K562 (cell line): ENCODE data around the gene GFRA1. TPM values are rescaled to one million over a fixed set of nuclear protein-coding genes. Genes with fewer than 3 reads are reported as not detected.

Source experiments
- ATAC-seq: fragments of 200-7000 bp; cut with Tn5 transposase; 3 replicates; pipeline ENCODE4 v1.9.1; 2020; ENCODE audit warnings: moderate library complexity
- BruUV-seq: library from RNA; stranded (reverse); fragments of 400-500 nt; replicated peaks from 2 replicates; lab custom pipeline; 2021; lab: Mats Ljungman, UMichigan
- CTCF ChIA-PET: fragments of 300-600 bp; formaldehyde crosslinking; extraction: SDS; loops from one replicate; lab custom pipeline; 2021; ENCODE audit warnings: low intra/inter-chr PET ratio; lab: Yijun Ruan, JAX
- POLR2A ChIA-PET: fragments of 300-600, 350-650 bp; sonication (Branson Sonifier 250); formaldehyde crosslinking; extraction: SDS; loops from one replicate; lab custom pipeline; 2021; ENCODE audit warnings: antibody characterized with exemption, inconsistent platforms; lab: Yijun Ruan, JAX
- DNase-seq, 4 experiments: peaks; one replicate each; pipeline versions ENCODE4 v3.0.0 to v3.0.0-alpha.2; 2011 to 2018; ENCODE audit warnings: low spot score in 3 of 4, mixed read lengths in 3 of 4; ENCODE audit errors: extremely low read depth in 1 of 4
- FAIRE-seq: peaks from 2 replicates; lab custom pipeline; 2011; peaks lifted over from hg19 to GRCh38; lab: Jason Lieb, UNC
- H2AFZ ChIP-seq: 2 replicates; pipeline ENCODE4 v1.6.0; 2011; ENCODE audit warnings: low read depth, low read length, control low read depth, inconsistent platforms
- H3K27ac ChIP-seq: fragments of 200-600 bp; 3 replicates; pipeline ENCODE4 v1.8.0; 2011; ENCODE audit warnings: low read depth, mild to moderate bottlenecking, control low read depth, inconsistent platforms, low read length, moderate library complexity, mixed read lengths; ENCODE audit errors: extremely low read depth
- H3K27me3 ChIP-seq, 2 experiments: fragments of 300-600 bp in 1 of 2; 2 replicates in 1 of 2; 3 replicates in 1 of 2; pipeline versions ENCODE4 v1.6.0 to v1.8.0; 2011; ENCODE audit warnings: inconsistent platforms in 2 of 2, low read length in 2 of 2, mild to moderate bottlenecking in 1 of 2, mixed read lengths in 1 of 2, moderate library complexity in 1 of 2; ENCODE audit not compliant: control insufficient read depth in 2 of 2, insufficient read depth in 2 of 2
- H3K36me3 ChIP-seq: fragments of 300-600 bp; 3 replicates; pipeline ENCODE4 v1.8.0; 2011; ENCODE audit warnings: mild to moderate bottlenecking, low read length, inconsistent platforms; ENCODE audit not compliant: control insufficient read depth, insufficient read depth
- H3K4me1 ChIP-seq, 2 experiments: fragments of 200-600 bp in 1 of 2; replicated peaks in 1 of 2; 2 replicates in 1 of 2; 3 replicates in 1 of 2; pipeline versions ENCODE4 v1.5.1 to v1.8.0; 2011; ENCODE audit warnings: inconsistent platforms in 2 of 2, low read length in 2 of 2, mild to moderate bottlenecking in 1 of 2, mixed read lengths in 1 of 2, moderate library complexity in 1 of 2; ENCODE audit not compliant: control insufficient read depth in 2 of 2, insufficient read depth in 2 of 2
- H3K4me2 ChIP-seq: 2 replicates; pipeline ENCODE4 v1.6.1; 2011; ENCODE audit warnings: low read length, control low read depth, inconsistent platforms, mixed read lengths; ENCODE audit not compliant: insufficient read depth
- H3K4me3 ChIP-seq: fragments of 200-600 bp; sonication (generic), shearing (Covaris generic); 2 replicates; pipeline ENCODE4 v1.5.1; 2016; ENCODE audit warnings: control low read depth, inconsistent platforms
- H3K79me2 ChIP-seq: fragments of 200-600 bp; 3 replicates; pipeline ENCODE4 v1.8.0; 2011; ENCODE audit warnings: low read length, inconsistent platforms; ENCODE audit not compliant: control insufficient read depth, insufficient read depth
- H3K9ac ChIP-seq, 2 experiments: 2 replicates each; pipeline versions ENCODE4 v1.6.0 to v1.6.1; 2011; ENCODE audit warnings: low read depth in 2 of 2, low read length in 2 of 2, control low read depth in 1 of 2, inconsistent platforms in 1 of 2, mild to moderate bottlenecking in 1 of 2, mixed read lengths in 1 of 2; ENCODE audit not compliant: insufficient read depth in 1 of 2
- H3K9me1 ChIP-seq: one replicate; pipeline ENCODE4 v1.6.0; 2011; ENCODE audit warnings: inconsistent platforms, mild to moderate bottlenecking, low read length, moderate library complexity; ENCODE audit not compliant: control insufficient read depth, insufficient read depth
- H3K9me3 ChIP-seq: replicated peaks from 2 replicates; pipeline ENCODE4 v1.5.1; 2011; ENCODE audit warnings: low read depth, low read length, inconsistent platforms; ENCODE audit not compliant: control insufficient read depth, insufficient read depth
- H4K20me1 ChIP-seq: replicated peaks from 2 replicates; pipeline ENCODE4 v1.6.1; 2011; ENCODE audit warnings: low read length, inconsistent platforms, mixed read lengths; ENCODE audit not compliant: control insufficient read depth, insufficient read depth
- ADNP ChIP-seq: fragments of 200-800 bp; sonication (Bioruptor generic); IDR thresholded peaks from 2 replicates; pipeline ENCODE4 v1.6.1; 2016; ENCODE audit warnings: missing genetic modification characterization, missing compliant biosample characterization
- JUN ChIP-seq, 2 experiments: sonication (generic) in 1 of 2; formaldehyde crosslinking in 1 of 2; IDR thresholded peaks; 2 replicates each; pipeline versions ENCODE4 v1.6.1 to v1.8.0; 2012 to 2022; ENCODE audit warnings: borderline replicate concordance in 2 of 2, mild to moderate bottlenecking in 2 of 2, improper control_type of control experiment in 1 of 2, low read depth in 1 of 2, low read length in 1 of 2, missing genetic modification reagents in 1 of 2
- PHF8 ChIP-seq: fragments of 200-600 bp; sonication (generic); IDR thresholded peaks from 2 replicates; pipeline ENCODE4 v1.6.1; 2012; ENCODE audit warnings: mixed run types, mild to moderate bottlenecking, inconsistent platforms, low read length, moderate library complexity, borderline replicate concordance
- POLR2G ChIP-seq: fragments of 200-400 bp; formaldehyde crosslinking; IDR thresholded peaks from 2 replicates; pipeline ENCODE4 v1.6.1; 2017; ENCODE audit warnings: low read depth, mild to moderate bottlenecking, antibody characterized with exemption, low read length, moderate library complexity
- POLR3G ChIP-seq: IDR thresholded peaks from 2 replicates; pipeline ENCODE4 v1.6.1; 2011; ENCODE audit not compliant: insufficient read length, insufficient replicate concordance; ENCODE audit errors: extremely low read depth
- SNRNP70 ChIP-seq: fragments of 200-400 bp; formaldehyde crosslinking; optimal IDR thresholded peaks from 2 replicates; pipeline ENCODE3; 2017; ENCODE audit warnings: low read depth, low read length
- SRSF1 ChIP-seq: fragments of 200-400 bp; formaldehyde crosslinking; IDR thresholded peaks from 2 replicates; pipeline ENCODE4 v1.6.1; 2017; ENCODE audit warnings: mild to moderate bottlenecking, low read depth, low read length, moderate library complexity
- ZSCAN32 ChIP-seq: fragments of 450-650 bp; formaldehyde crosslinking; IDR thresholded peaks from 2 replicates; pipeline ENCODE4 v1.4.0; 2020; ENCODE audit warnings: mild to moderate bottlenecking, moderate library complexity
- WGBS: fragments of 100-300 bp; shearing (Covaris generic); methylation state at CpG from one replicate; pipeline ENCODE4 v1.1.6; 2016; ENCODE audit warnings: low coverage, mixed read lengths; ENCODE audit not compliant: insufficient coverage; ENCODE audit errors: missing lambda C conversion rate; 5-methylcytosine and 5-hydroxymethylcytosine counted together
- in situ Hi-C: fragments of 300-500 bp; cut with MboI; formaldehyde crosslinking; loops from 4 replicates; pipeline ENCODE4 v1.15.0; 2018; ENCODE audit warnings: inconsistent platforms, mixed read lengths
- intact Hi-C: fragments of 100-400 bp; cut with micrococcal nuclease; formaldehyde crosslinking; loops from 2 replicates; pipeline ENCODE4 v1.14.2; 2022
- polyA plus RNA-seq, 8 experiments: library from polyadenylated mRNA; depleted of rRNA in 4 of 8; stranded (reverse) in 5 of 8; unstranded in 3 of 8; fragments of >200 nt; fragmentation: Nextera tagmentation in 2 of 8; fragmentation: Illumina TruSeq in 1 of 8; extraction: Ambion mirVana in 2 of 8; extraction: Trizol in 1 of 8; gene quantifications; 2 replicates each; pipeline versions ENCODE4 v1.2.1 to v1.2.3, GENCODE V29; 2011 to 2014; ENCODE audit warnings: inconsistent platforms in 1 of 8, missing spikeins in 1 of 8
- total RNA-seq, 7 experiments: library from RNA; depleted of rRNA in 6 of 7; stranded (reverse); fragments of >200 nt in 6 of 7; fragmentation: Illumina TruSeq in 2 of 7; extraction: Trizol in 2 of 7; gene quantifications; 2 replicates each; pipeline versions ENCODE4 v1.2.1 to v1.2.3, GENCODE V29; 2011 to 2021; ENCODE audit warnings: low replicate concordance in 1 of 7
- TF ChIP-seq, protein P1 (sequence below): IDR thresholded peaks from 2 replicates; pipeline ENCODE4 v1.6.1; 2012; ENCODE audit warnings: low read depth, low read length, improper control_type of control experiment, borderline replicate concordance

Gene GFRA1
- total and polyA plus RNA-seq, 9 of the 15 experiments (the other 6 are each of a cell fraction or from before 2014, with no cell fraction given) = 0.04 TPM; not detected in 8

DNA sequence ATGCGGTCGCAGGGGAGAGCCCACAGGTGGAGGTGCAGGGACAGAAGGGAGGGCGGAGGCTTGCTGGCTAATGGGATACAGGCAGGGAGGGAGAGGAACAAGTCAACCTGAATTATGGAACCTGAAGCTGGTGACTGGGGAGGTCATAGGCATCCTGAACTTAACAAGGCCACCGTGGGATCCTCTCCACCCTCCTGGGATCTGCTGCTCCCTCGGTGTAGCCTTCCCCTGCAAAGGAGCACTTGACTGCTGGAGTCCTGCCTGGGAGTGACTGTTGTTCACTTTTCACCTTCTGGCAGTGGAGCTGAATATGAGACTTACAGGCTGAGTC is 223.1 kb downstream of the GFRA1 start:
- CTCF ChIA-PET = no interaction called here
- no peaks in the 10 kb centered on the region for H3K4me1 ChIP-seq
- DNase-seq = no peak
- BruUV-seq = no TSS peak
- POLR2A ChIA-PET = no interaction called here
- H3K36me3 ChIP-seq = no peaks in the 10 kb centered on the region
- no peak overlapping the region for H3K27ac ChIP-seq
- no peak for FAIRE-seq
- no peak overlapping the region for H3K9ac ChIP-seq
- TF ChIP-seq POLR3G (no peak), ADNP (tag) (no peak), SNRNP70 (no peak), PHF8 (no peak), SRSF1 (no peak), ZSCAN32 (CRISPR knock-in tag) (no peak), JUN (IDR thresholded peaks at IDR 0.05; ENCODE audit: borderline replicate concordance, low read depth, low read length) (no peak), JUN (CRISPR knock-in tag; IDR thresholded peaks at IDR 0.05; ENCODE audit: borderline replicate concordance) (no peak), POLR2G (no peak)
- TF ChIP-seq, protein P1, sequence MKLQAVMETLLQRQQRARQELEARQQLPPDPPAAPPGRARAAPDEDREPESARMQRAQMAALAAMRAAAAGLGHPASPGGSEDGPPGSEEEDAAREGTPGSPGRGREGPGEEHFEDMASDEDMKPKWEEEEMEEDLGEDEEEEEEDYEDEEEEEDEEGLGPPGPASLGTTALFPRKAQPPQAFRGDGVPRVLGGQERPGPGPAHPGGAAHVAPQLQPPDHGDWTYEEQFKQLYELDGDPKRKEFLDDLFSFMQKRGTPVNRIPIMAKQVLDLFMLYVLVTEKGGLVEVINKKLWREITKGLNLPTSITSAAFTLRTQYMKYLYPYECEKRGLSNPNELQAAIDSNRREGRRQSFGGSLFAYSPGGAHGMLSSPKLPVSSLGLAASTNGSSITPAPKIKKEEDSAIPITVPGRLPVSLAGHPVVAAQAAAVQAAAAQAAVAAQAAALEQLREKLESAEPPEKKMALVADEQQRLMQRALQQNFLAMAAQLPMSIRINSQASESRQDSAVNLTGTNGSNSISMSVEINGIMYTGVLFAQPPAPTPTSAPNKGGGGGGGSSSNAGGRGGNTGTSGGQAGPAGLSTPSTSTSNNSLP = no peak
- TF ChIP-seq, all 486 proteins: peak for 0
- no peaks in the 10 kb centered on the region for H3K79me2 ChIP-seq
- ATAC-seq = no peak
- H3K4me2 ChIP-seq = no peak overlapping the region
- WGBS = 0% methylated on average over 3 of the region's 5 CpGs
- H2AFZ ChIP-seq = no peak overlapping the region
- H4K20me1 ChIP-seq = no peaks in the 10 kb centered on the region
- H3K9me1 ChIP-seq = no peaks in the 10 kb centered on the region
- H3K4me3 ChIP-seq = no peak overlapping the region
- H3K9me3 ChIP-seq = no peaks in the 10 kb centered on the region
- in situ Hi-C loops = no loop called here
- no peaks in the 10 kb centered on the region for H3K27me3 ChIP-seq
- intact Hi-C loops = no loop called here
